Measurements from ENCODE around the gene MAN2C1.
"Not testable (repeated sequence)": the region's sequence is repeated elsewhere in the genome, so short reads cannot be mapped to it uniquely, and the experiment has no call there.

Gene MAN2C1

GRCh38 chr15:75353604-75354003, 14.8 kb downstream of the MAN2C1 start:
- Mint-ChIP-seq H3K4me1 (peaks cover 25% of the 10 kb centered on the region), H3K27ac (no peak overlapping the region), H3K4me3 (no peak overlapping the region), H3K9me3 (peaks cover 14 to 22% of the 10 kb centered on the region in 2 donors), H3K27me3 (no peaks in the 10 kb centered on the region)
- no peak for ATAC-seq
- no peak for DNase-seq

- Mint-ChIP-seq H3K4me1 (peaks cover 35% of the 10 kb centered on the region), H3K27me3 (no peaks in the 10 kb centered on the region)
- ATAC-seq: no peak
Measured at GRCh38 chr15:75352186-75353080, 16.0 kb downstream of the MAN2C1 start.

GRCh38 chr15:75350601-75351361, 17.6 kb downstream of the MAN2C1 start:
- no peak for DNase-seq
- no peak overlapping the region for H3K4me3 Mint-ChIP-seq
- H3K4me1 Mint-ChIP-seq: peaks cover 44% of the 10 kb centered on the region

More at GRCh38 chr15:75352186-75353080, 16.0 kb downstream of the MAN2C1 start:
- Mint-ChIP-seq H3K9me3 (peaks cover 14 to 26% of the 10 kb centered on the region in 2 donors), H3K27ac (no peak overlapping the region), H3K4me3 (no peak overlapping the region)
- DNase-seq: no peak

DNA sequence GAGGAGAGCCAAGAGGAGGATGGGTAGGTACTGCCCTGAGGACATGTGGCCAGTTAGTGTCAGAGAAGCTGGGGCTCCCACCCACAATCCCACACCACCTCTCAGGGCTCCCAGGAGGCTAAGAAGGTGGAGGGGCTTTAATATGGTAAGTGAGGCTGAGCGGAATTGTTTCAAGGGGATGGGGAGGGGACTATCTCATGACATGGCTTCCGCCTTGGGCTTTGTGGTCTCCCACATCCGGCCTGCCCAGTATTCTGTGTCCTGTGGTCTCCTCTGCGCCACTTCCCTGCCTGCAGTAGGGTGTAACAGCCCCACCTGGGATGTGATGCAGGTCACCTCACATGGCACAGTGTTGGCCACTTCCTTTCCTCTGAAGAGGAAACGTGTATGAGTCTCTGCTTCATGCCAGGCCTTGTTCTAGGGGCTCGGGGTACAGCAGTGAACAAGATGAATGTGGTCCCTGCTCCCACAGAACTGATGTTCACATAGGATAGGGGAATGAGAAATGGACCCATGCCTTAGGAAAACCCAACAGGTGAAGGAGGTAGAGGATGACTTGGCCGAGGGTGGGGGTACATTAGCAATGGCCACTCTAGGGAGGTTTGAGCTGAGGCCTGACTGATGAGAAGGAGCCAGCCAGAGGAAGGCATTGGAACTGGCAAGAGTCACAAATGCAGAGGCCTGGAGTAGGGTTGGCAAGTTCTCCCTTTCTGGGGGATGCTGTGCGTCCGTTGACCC, 18.4 kb downstream of the MAN2C1 start:
- peak; percentile 65 to 92 for DNase-seq
- peaks cover 44% of the 10 kb centered on the region for H3K4me1 Mint-ChIP-seq
- no peaks in the 10 kb centered on the region for H3K27me3 Mint-ChIP-seq
- peaks cover 14 to 26% of the 10 kb centered on the region in 2 donors for H3K9me3 Mint-ChIP-seq
- peak; percentile 95 for ATAC-seq
- peak overlapping the region; percentile 86 to 96 for H3K27ac Mint-ChIP-seq
- H3K4me3 Mint-ChIP-seq: peak overlapping the region in 1 of 2 donors; percentile 45

More at GRCh38 chr15:75350601-75351361, 17.6 kb downstream of the MAN2C1 start:
- peaks cover 14 to 26% of the 10 kb centered on the region in 2 donors for H3K9me3 Mint-ChIP-seq
- H3K27me3 Mint-ChIP-seq: no peaks in the 10 kb centered on the region
- ATAC-seq: no peak
- H3K27ac Mint-ChIP-seq: no peak overlapping the region

DNA sequence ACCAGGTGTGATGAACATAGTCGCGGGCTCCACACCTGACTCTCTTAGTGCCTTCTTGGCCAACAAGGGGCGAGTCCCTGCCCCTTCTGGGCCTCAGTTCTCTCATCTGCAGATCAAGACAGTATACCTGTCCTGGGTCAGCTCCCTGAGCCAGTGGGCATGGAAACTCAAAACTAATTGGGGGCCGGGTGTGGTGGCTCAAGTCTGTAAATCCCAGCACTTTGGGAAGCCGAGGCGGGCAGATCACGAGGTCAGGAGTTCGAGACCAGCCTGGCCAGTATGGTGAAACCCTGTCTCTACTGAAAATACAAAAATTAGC, 19.1 kb downstream of the MAN2C1 start:
- H3K27me3 Mint-ChIP-seq, H3K27ac Mint-ChIP-seq: not testable (repeated sequence)

DNA sequence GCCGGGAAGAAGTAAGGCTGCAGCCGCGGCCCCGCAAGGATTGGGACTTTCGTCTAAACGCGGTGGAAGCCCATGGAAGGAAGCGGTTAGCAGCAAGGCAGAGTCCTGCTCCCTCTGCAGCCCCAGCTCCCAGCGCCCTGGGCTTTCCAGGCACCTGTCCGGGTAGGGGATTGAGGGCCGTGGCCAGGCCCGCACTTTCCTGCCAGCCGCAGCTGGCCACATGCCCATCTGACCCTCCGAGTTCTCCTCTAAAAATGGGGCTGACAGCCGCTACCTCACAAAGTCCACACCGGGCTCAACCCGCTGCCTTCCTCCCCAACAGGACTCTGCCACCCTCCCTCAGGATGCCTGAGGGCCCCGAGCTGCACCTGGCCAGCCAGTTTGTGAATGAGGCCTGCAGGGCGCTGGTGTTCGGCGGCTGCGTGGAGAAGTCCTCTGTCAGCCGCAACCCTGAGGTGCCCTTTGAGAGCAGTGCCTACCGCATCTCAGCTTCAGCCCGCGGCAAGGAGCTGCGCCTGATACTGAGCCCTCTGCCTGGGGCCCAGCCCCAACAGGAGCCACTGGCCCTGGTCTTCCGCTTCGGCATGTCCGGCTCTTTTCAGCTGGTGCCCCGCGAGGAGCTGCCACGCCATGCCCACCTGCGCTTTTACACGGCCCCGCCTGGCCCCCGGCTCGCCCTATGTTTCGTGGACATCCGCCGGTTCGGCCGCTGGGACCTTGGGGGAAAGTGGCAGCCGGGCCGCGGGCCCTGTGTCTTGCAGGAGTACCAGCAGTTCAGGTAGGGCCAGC, 19.7 kb downstream of the MAN2C1 start:
- H3K4me1 Mint-ChIP-seq: peaks cover 44% of the 10 kb centered on the region
- DNase-seq: no peak
- H3K9me3 Mint-ChIP-seq: peaks cover 14 to 26% of the 10 kb centered on the region in 2 donors
- no peak for ATAC-seq
- no peak overlapping the region for H3K27ac Mint-ChIP-seq
- H3K4me3 Mint-ChIP-seq: peak overlapping the region; percentile 63 to 76
- H3K27me3 Mint-ChIP-seq: no peaks in the 10 kb centered on the region

More for the DNA sequence above, 19.1 kb downstream of the MAN2C1 start:
- Mint-ChIP-seq H3K4me1 (peaks cover 44% of the 10 kb centered on the region), H3K4me3 (peak overlapping the region; percentile 19 to 76), H3K9me3 (peaks cover 14 to 26% of the 10 kb centered on the region in 2 donors)
- not testable (repeated sequence) for DNase-seq, ATAC-seq

DNA sequence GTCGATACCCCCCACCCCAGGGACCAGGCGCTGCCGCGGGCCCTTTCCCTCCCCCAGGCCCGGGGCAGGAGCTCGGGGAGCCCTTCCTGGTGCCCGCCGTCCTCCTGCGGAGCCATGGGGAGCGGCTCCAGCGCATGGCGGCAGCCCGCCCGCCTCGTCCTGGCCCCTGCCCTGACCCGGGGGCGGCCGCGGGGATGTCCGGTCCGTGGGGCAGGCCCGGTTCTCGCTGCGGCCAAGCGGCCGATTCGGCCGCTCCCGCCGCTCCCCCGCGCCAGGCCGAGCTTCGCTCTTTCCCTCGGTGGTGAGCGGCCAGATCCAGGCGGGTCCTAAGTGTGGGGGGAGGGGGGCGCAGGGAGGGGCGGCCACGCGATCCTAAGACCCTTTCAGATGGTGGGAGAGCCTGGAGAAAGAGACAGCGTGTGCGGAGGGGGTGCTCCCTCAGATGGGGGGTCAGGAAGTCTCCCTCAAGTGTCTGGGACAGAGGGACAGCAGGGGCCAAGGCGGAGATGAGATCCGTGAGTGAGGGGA, 20.3 kb downstream of the MAN2C1 start:
- Mint-ChIP-seq H3K4me3 (peak overlapping the region; percentile 82 to 95), H3K9me3 (peaks cover 14 to 26% of the 10 kb centered on the region in 2 donors), H3K27ac (no peak overlapping the region), H3K4me1 (peaks cover 44% of the 10 kb centered on the region), H3K27me3 (no peaks in the 10 kb centered on the region)
- DNase-seq (no peak), ATAC-seq (no peak)

- ATAC-seq: peak; percentile 69
- Mint-ChIP-seq H3K4me3 (peak overlapping the region; percentile 82 to 95), H3K27ac (peak overlapping the region in 1 of 2 donors; percentile 65), H3K4me1 (peaks cover 44% of the 10 kb centered on the region), H3K27me3 (no peaks in the 10 kb centered on the region), H3K9me3 (peaks cover 14 to 26% of the 10 kb centered on the region in 2 donors)
- peak; percentile 53 to 68 for DNase-seq
Measured at GRCh38 chr15:75347222-75348033, 21.0 kb downstream of the MAN2C1 start.

GRCh38 chr15:75346796-75347221, 21.6 kb downstream of the MAN2C1 start, which contains the start of gene NEIL1:
TSS of gene NEIL1 (plus strand) at chr15:75347039. CDS start at chr15:75348906, 1,867 bp downstream.
- Mint-ChIP-seq H3K27me3 (no peaks in the 10 kb centered on the region), H3K9me3 (peaks cover 14 to 26% of the 10 kb centered on the region in 2 donors), H3K27ac (peak within 1 kb of the TSS in 1 of 2 donors; percentile 65), H3K4me3 (peak within 1 kb of the TSS; percentile 82 to 95), H3K4me1 (peaks cover 44% of the 10 kb centered on the region)
- ATAC-seq (no peak), DNase-seq (no peak)

- not testable (repeated sequence) for ATAC-seq
Measured at GRCh38 chr15:75343953-75344352, 24.5 kb downstream of the MAN2C1 start.

DNA sequence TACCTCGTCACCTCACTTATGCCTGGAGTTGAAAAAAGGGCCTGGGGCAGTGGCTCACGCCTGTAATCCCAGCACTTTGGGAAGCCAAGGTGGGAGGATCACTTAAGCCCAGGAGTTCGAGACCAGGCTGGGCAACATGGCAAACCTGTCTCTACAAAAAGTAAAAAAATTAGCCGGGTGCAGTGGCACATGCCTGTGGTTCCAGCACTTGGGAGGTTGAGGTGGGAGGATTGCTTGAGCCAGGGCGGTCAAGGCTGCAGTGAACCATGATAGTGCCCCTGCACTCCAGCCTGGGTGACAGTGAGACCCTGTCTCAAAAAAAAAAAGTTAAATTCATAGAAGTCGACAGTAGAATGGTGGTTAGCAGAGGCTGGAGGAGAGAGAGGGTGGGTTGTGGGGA, 26.2 kb downstream of the MAN2C1 start:
- no peak overlapping the region for H3K27ac Mint-ChIP-seq
- peaks cover 22% of the 10 kb centered on the region for H3K4me1 Mint-ChIP-seq
- no peak for DNase-seq
- no peaks in the 10 kb centered on the region for H3K27me3 Mint-ChIP-seq
- ATAC-seq: no peak
- no peaks in the 10 kb centered on the region for H3K9me3 Mint-ChIP-seq
- H3K4me3 Mint-ChIP-seq: no peak overlapping the region

More at GRCh38 chr15:75343953-75344352, 24.5 kb downstream of the MAN2C1 start:
- peaks cover 27% of the 10 kb centered on the region for H3K4me1 Mint-ChIP-seq
- not testable (repeated sequence) for DNase-seq, H3K27ac Mint-ChIP-seq, H3K27me3 Mint-ChIP-seq, H3K4me3 Mint-ChIP-seq, H3K9me3 Mint-ChIP-seq

- DNase-seq: no peak
- no peaks in the 10 kb centered on the region for H3K9me3 Mint-ChIP-seq
Measured at GRCh38 chr15:75339531-75340240, 28.7 kb downstream of the MAN2C1 start.

DNA sequence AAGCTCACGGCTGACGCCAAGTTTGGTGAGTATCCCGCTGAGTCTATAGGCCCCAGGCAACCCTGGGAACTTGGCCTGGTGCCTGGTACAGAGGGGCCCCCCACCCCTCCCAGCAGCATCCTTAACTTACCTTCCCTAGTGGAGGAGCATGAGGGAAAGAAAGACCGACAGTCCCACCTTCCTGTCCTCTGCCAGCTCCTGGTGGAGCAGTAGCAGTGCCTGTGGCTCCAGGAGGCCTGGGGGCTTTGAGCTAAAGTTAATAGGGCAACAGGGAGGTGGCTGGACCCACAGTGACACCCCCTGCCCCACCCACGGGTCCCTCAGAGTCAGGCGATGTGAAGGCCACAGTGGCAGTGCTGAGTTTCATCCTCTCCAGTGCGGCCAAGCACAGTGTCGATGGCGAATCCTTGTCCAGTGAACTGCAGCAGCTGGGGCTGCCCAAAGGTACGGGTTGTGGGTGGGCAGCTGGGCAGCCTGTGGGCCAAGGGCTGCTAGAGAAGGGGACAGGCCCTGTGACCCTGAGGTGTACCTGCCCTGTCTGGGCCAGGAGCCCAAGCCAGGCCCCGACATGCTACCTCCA, 29.7 kb downstream of the MAN2C1 start:
- H3K27ac Mint-ChIP-seq: no peak overlapping the region
- ATAC-seq (no peak), DNase-seq (no peak)
- no peak overlapping the region for H3K4me3 Mint-ChIP-seq
- no peaks in the 10 kb centered on the region for H3K27me3 Mint-ChIP-seq
- H3K9me3 Mint-ChIP-seq: no peaks in the 10 kb centered on the region
- H3K4me1 Mint-ChIP-seq: peaks cover 41% of the 10 kb centered on the region

More at GRCh38 chr15:75339531-75340240, 28.7 kb downstream of the MAN2C1 start:
- Mint-ChIP-seq H3K4me3 (no peak overlapping the region), H3K27ac (no peak overlapping the region), H3K27me3 (no peaks in the 10 kb centered on the region), H3K4me1 (peaks cover 38% of the 10 kb centered on the region)
- ATAC-seq: no peak
